Esophagus squamous epithelium (tissue), 5 donors: Measurements from ENCODE around the gene CELF2. TPM values are rescaled to one million over a fixed set of nuclear protein-coding genes. Genes with fewer than 3 reads are reported as not detected.

Experiments used
- DNase-seq: peaks from one replicate; lab custom pipeline; 2025; lab: John Stamatoyannopoulos, UW
- H3K27ac ChIP-seq, 4 donors: fragments of 200-600 bp; sonication (generic); one replicate each; pipeline ENCODE4 v1.5.1; 2016 to 2019; ENCODE audit warnings: mild to moderate bottlenecking in 1 of 4
- H3K27me3 ChIP-seq, 4 donors: fragments of 200-600 bp; sonication (generic); 1 replicate in 3 of 4; 2 replicates in 1 of 4; pipeline versions ENCODE4 v1.5.1 to v1.6.0; 2017 to 2021; ENCODE audit warnings: antibody characterized with exemption in 1 of 4
- H3K36me3 ChIP-seq, 3 donors: fragments of 200-600 bp; sonication (generic); one replicate each; pipeline ENCODE4 v1.5.1; 2016 to 2019
- H3K4me1 ChIP-seq, 3 donors: fragments of 200-600 bp; sonication (generic); one replicate each; pipeline ENCODE4 v1.5.1; 2017 to 2019
- H3K4me3 ChIP-seq, 4 donors: fragments of 200-600 bp; sonication (generic); 1 replicate in 3 of 4; 2 replicates in 1 of 4; pipeline ENCODE4 v1.5.1; 2016 to 2019; ENCODE audit warnings: mild to moderate bottlenecking in 2 of 4, moderate library complexity in 1 of 4
- H3K9me3 ChIP-seq, 3 donors: fragments of 200-600 bp; sonication (generic); one replicate each; pipeline ENCODE4 v1.5.1; 2016 to 2019
- POLR2A ChIP-seq, 4 donors: fragments of 450-650 bp; IDR thresholded peaks; one replicate each; pipeline ENCODE4 v1.6.1; 2017; ENCODE audit warnings: antibody characterized with exemption in 4 of 4, mild to moderate bottlenecking in 4 of 4, moderate library complexity in 3 of 4
- WGBS, 2 donors: methylation state at CpG; one replicate each; pipeline ENCODE4 v1.1.5; 2018; 5-methylcytosine and 5-hydroxymethylcytosine counted together
- intact Hi-C: fragments of 100-400 bp; cut with DNase I; formaldehyde crosslinking; loops from one replicate; pipeline ENCODE4 v1.15.0; 2022
- total RNA-seq, 4 donors: library from RNA; depleted of rRNA; stranded (reverse); fragments of >200 nt; gene quantifications; one replicate each; pipeline ENCODE4 v1.1.0, GENCODE V29; 2016
- TF ChIP-seq, protein P1 (sequence below), 6 experiments: fragments of 450-650 bp in 4 of 6; fragments of 200-600 bp in 2 of 6; sonication (generic) in 2 of 6; IDR thresholded peaks; one replicate each; pipeline ENCODE4 v1.5.1; 2016 to 2019; ENCODE audit warnings: antibody characterized with exemption in 6 of 6, mild to moderate bottlenecking in 4 of 6, moderate library complexity in 4 of 6
- donor health status: DM: yes; HTN: yes; CAD: no.

CELF2 gene
- total RNA-seq, 4 donors from 2014 or later, result 4.2 to 62.4 (median 13.5) TPM

DNA sequence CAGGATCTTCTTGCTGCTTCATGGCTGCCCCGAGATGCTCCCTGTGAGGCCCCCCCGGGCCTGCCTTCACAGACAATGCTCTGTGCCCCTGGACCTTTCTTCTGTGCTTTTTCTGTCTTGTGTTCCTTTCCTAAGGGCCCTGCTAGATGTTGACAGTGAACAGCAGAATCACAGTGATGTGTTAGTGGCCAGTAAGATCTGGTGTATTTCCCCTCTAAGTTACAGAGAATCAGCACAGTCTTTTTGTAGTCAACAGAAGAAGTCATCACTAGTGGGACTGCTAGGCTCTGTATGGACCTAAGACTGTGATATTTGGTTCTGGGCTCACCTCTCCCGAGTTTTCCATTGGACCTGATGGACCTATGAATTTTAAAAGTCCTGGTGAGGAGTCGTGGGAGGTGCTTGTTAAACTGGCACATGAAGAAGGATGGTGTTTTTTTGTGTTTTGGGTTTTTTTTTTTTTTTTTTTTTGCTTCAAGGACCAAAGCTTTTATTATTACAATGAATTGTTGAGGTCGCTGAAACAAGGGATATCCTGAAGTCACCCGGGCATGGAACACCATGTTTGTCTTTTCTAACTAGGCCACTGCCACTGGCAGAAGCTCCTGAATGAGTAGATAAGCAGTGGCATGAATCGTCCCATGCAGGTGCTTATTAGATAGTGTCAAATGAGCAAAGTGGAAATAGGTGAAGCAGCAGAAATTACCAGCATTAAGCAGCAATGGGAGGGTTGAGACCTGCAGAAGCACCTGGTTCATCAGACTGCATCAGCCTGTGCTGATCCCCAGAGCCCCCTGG, 194.8 kb downstream of the CELF2 start:
- intact Hi-C loops, result no loop called here
- no peak for DNase-seq
- WGBS, 2 donors, result 62 to 74% methylated on average over 6 to 7 of the region's 7 CpGs
- Histone ChIP-seq H3K9me3 (no peaks in the 10 kb centered on the region), H3K4me3 (no peak overlapping the region), H3K4me1 (peaks cover 0 to 54% (median 3%) of the 10 kb centered on the region in 3 donors), H3K27ac (no peak overlapping the region), H3K27me3 (no peaks in the 10 kb centered on the region), H3K36me3 (no peaks in the 10 kb centered on the region)
- no peak for TF ChIP-seq POLR2A (IDR thresholded peaks at IDR 0.05)

DNA sequence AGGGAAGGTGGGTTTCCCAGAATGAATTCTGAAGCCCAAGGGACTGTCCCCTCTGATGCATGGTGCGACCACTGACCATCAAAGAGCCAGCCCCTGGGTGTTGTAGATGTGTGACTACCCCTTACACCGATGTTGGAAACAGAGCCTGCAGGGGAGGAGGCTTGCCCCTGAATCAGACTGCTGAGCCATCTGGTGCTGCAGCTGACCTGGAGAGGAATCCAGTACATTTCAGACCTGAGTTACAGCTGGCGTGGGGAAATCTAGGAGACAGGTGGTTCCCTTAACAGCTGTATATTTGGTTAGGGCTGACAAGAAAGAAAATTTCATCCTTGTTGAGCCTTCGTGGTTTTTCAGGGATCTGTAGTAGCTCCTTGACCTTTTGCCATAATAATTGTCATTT, 195.5 kb downstream of the CELF2 start:
- no peak overlapping the region for H3K27ac ChIP-seq
- no peaks in the 10 kb centered on the region for H3K27me3 ChIP-seq
- intact Hi-C loops, result no loop called here
- no peak overlapping the region for H3K4me3 ChIP-seq
- no peaks in the 10 kb centered on the region for H3K9me3 ChIP-seq
- TF ChIP-seq, protein P1, sequence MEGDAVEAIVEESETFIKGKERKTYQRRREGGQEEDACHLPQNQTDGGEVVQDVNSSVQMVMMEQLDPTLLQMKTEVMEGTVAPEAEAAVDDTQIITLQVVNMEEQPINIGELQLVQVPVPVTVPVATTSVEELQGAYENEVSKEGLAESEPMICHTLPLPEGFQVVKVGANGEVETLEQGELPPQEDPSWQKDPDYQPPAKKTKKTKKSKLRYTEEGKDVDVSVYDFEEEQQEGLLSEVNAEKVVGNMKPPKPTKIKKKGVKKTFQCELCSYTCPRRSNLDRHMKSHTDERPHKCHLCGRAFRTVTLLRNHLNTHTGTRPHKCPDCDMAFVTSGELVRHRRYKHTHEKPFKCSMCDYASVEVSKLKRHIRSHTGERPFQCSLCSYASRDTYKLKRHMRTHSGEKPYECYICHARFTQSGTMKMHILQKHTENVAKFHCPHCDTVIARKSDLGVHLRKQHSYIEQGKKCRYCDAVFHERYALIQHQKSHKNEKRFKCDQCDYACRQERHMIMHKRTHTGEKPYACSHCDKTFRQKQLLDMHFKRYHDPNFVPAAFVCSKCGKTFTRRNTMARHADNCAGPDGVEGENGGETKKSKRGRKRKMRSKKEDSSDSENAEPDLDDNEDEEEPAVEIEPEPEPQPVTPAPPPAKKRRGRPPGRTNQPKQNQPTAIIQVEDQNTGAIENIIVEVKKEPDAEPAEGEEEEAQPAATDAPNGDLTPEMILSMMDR (IDR thresholded peaks at IDR 0.05), result no peak
- TF ChIP-seq POLR2A (IDR thresholded peaks at IDR 0.05), result no peak
- WGBS, 2 donors, result 49 to 76% methylated on average over 3 to 4 of the region's 4 CpGs
- no peak for DNase-seq
- peaks cover 0 to 49% (median 3%) of the 10 kb centered on the region in 3 donors for H3K4me1 ChIP-seq
- no peaks in the 10 kb centered on the region for H3K36me3 ChIP-seq

DNA sequence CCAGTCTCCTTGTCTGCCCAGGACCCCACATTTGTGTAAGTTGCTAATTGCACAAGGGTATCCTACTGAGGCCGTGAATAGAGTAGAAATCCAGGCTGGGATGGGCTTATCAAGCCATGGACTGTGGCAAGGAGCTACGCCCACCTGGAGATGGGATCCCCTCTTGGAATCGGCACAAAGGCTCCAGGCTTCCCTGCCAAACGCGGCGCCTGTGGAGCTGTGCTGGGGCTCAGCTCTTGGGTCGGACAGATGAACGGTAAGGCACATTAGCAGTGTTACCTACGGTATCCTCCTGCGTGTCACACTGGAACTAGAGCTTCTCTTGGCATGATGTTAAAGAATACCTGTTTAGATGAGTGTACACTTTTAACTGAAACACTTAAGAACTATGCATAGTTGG, 196.7 kb downstream of the CELF2 start:
- H3K27me3 ChIP-seq, result no peaks in the 10 kb centered on the region

DNA sequence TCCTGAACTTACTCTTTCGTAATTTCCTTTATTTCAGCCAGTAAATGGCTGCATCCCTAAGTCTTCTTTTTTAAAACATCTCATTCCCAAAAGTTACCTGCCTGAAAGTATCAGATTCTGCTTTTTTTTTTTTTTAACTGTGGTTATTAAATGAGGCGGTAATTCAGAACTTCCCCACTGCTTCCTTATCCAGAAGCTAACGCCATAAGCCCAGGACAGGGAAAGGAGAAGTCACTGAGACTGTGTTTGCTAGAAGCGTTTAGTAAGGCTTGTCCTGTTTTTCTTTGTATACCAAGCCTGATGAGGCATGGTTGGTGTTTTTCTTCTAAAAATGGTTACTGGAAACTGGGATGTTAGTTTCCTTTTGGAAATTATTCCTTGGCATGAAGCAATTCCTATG, 197.8 kb downstream of the CELF2 start:
- Histone ChIP-seq H3K9me3 (no peaks in the 10 kb centered on the region), H3K4me1 (peaks cover 0 to 32% (median 3%) of the 10 kb centered on the region in 3 donors), H3K27ac (no peak overlapping the region), H3K36me3 (peaks cover 0 to 4% (median 0%) of the 10 kb centered on the region in 3 donors), H3K4me3 (no peak overlapping the region), H3K27me3 (no peaks in the 10 kb centered on the region)
- intact Hi-C loops, result no loop called here
- 71% methylated on average over 3 to 4 of the region's 4 CpGs for WGBS, 2 donors
- no peak for TF ChIP-seq POLR2A (IDR thresholded peaks at IDR 0.05)
- TF ChIP-seq, protein P1 (IDR thresholded peaks at IDR 0.05), result no peak
- no peak for DNase-seq

More for the DNA sequence above, 196.7 kb downstream of the CELF2 start:
- TF ChIP-seq POLR2A (IDR thresholded peaks at IDR 0.05), result no peak
- TF ChIP-seq, protein P1 (IDR thresholded peaks at IDR 0.05), result no peak
- Histone ChIP-seq H3K36me3 (peaks cover 0 to 1% (median 0%) of the 10 kb centered on the region in 3 donors), H3K4me3 (no peak overlapping the region), H3K4me1 (peaks cover 0 to 42% (median 3%) of the 10 kb centered on the region in 3 donors), H3K9me3 (no peaks in the 10 kb centered on the region), H3K27ac (no peak overlapping the region)
- 92 to 98% methylated on average over 7 to 9 of the region's 10 CpGs for WGBS, 2 donors
- intact Hi-C loops, result no loop called here
- DNase-seq, result no peak

DNA sequence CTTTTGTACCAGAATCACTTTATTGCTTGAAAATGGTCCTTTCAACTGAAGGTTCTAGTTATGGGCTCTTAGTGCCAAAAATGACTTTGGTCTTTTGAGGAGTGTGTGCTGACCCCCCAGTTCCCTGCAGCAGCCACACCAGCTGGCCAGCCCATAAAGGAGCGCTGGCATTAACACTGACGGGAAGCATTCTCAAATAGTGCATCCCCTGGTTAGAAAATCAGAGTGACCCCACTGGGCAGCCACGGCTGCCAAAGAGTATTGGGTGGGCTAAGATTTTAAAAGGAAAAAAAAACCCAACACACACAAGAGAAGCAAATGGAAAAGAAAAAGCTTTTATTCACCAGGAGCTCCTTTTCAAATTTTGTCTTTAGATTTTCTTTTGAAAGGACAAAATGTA, 199.8 kb downstream of the CELF2 start:
- TF ChIP-seq, protein P1 (IDR thresholded peaks at IDR 0.05), result no peak
- TF ChIP-seq POLR2A (IDR thresholded peaks at IDR 0.05), result no peak
- Histone ChIP-seq H3K4me1 (peaks cover 0 to 12% (median 0%) of the 10 kb centered on the region in 3 donors), H3K27ac (no peak overlapping the region), H3K4me3 (no peak overlapping the region), H3K9me3 (no peaks in the 10 kb centered on the region), H3K36me3 (peaks cover 0 to 4% (median 0%) of the 10 kb centered on the region in 3 donors), H3K27me3 (no peaks in the 10 kb centered on the region)
- intact Hi-C loops, result no loop called here
- WGBS, 2 donors, result 78 to 91% methylated on average over 3 of the region's 3 CpGs
- DNase-seq, result no peak
